Common myeloid progenitor, CD34-positive (primary cell): Measurements from ENCODE around the gene PEA15.

ENCODE experiments used
- CTCF ChIA-PET: fragments of 350-600 bp; sonication (Branson Sonifier 250); formaldehyde crosslinking; loops from one replicate; lab custom pipeline; 2021; ENCODE audit warnings: antibody characterized with exemption; lab: Charles Lee
- POLR2A ChIA-PET: fragments of 350-600 bp; sonication (Branson Sonifier 250); formaldehyde crosslinking; loops from one replicate; lab custom pipeline; 2021; ENCODE audit warnings: antibody characterized with exemption; lab: Charles Lee
- DNase-seq, 3 donors: peaks; one replicate each; pipeline versions ENCODE4 v3.0.0 to v3.0.0-alpha.2; 2013
- H3K27ac ChIP-seq, 2 experiments: 1 replicate in 1 of 2; 2 replicates in 1 of 2; pipeline ENCODE4 v1.7.0; 2013; ENCODE audit warnings: inconsistent platforms in 2 of 2, low read length in 2 of 2, mild to moderate bottlenecking in 2 of 2, low read depth in 1 of 2, moderate library complexity in 1 of 2; ENCODE audit not compliant: severe bottlenecking in 2 of 2, insufficient read depth in 1 of 2, poor library complexity in 1 of 2
- H3K27me3 ChIP-seq, 5 experiments: replicated peaks in 2 of 5; 1 replicate in 3 of 5; 2 replicates in 2 of 5; pipeline versions ENCODE4 v1.6.1 to v1.7.0; 2013; ENCODE audit warnings: low read length in 4 of 5, mild to moderate bottlenecking in 2 of 5, moderate library complexity in 2 of 5, inconsistent platforms in 1 of 5; ENCODE audit not compliant: insufficient read depth in 5 of 5, control insufficient read depth in 4 of 5
- H3K36me3 ChIP-seq, 4 experiments: 1 replicate in 2 of 4; 2 replicates in 2 of 4; pipeline versions ENCODE4 v1.6.1 to v1.7.0; 2013; ENCODE audit warnings: low read length in 3 of 4, control low read depth in 1 of 4, mild to moderate bottlenecking in 1 of 4; ENCODE audit not compliant: control insufficient read depth in 4 of 4, insufficient read depth in 4 of 4
- H3K4me1 ChIP-seq, 4 experiments: 1 replicate in 3 of 4; 2 replicates in 1 of 4; pipeline versions ENCODE4 v1.6.1 to v1.7.1; 2013; ENCODE audit warnings: low read length in 3 of 4, mild to moderate bottlenecking in 3 of 4, control low read depth in 1 of 4, inconsistent platforms in 1 of 4, moderate library complexity in 1 of 4; ENCODE audit not compliant: control insufficient read depth in 4 of 4, insufficient read depth in 4 of 4; ENCODE audit errors: control extremely low read depth in 1 of 4
- H3K4me3 ChIP-seq, 7 experiments: 1 replicate in 4 of 7; 2 replicates in 3 of 7; pipeline versions ENCODE4 v1.5.1 to v1.7.0; 2013; ENCODE audit warnings: mild to moderate bottlenecking in 7 of 7, low read length in 6 of 7, moderate library complexity in 6 of 7, inconsistent platforms in 2 of 7, low read depth in 2 of 7, control low read depth in 1 of 7; ENCODE audit not compliant: insufficient read depth in 4 of 7, control insufficient read depth in 1 of 7; ENCODE audit errors: extremely low read depth in 1 of 7
- H3K9me3 ChIP-seq, 5 experiments: 1 replicate in 4 of 5; 2 replicates in 1 of 5; pipeline versions ENCODE4 v1.6.1 to v1.7.1; 2013; ENCODE audit warnings: low read length in 4 of 5, mild to moderate bottlenecking in 2 of 5, inconsistent platforms in 1 of 5, low read depth in 1 of 5, moderate library complexity in 1 of 5; ENCODE audit not compliant: control insufficient read depth in 4 of 5, insufficient read depth in 2 of 5; ENCODE audit errors: control extremely low read depth in 1 of 5
- WGBS: methylation state at CpG from one replicate; pipeline ENCODE4 v1.1.5; 2013; ENCODE audit not compliant: insufficient coverage; 5-methylcytosine and 5-hydroxymethylcytosine counted together

PEA15 gene

DNA sequence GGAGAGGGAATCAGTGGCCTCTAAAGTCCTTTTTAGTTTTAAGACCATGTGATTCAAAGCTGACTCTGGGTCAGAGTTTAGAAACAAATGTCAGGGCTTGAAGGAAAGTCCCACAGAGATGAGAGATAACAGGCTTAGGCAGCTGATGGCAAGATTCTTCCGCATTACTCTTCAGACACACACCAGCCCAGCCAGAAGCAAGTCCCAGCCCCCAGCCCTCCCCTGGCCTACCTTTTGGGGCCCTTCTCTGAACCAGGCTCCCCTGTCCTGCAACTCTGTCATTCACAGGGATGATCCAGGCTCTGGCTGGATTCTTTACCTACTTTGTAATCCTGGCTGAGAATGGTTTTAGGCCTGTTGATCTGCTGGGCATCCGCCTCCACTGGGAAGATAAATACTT is 28.0 kb upstream of the PEA15 start:
- ChIA-PET POLR2A (no interaction called here), CTCF (no interaction called here)
- no peak overlapping the region for H3K27ac ChIP-seq
- H3K4me3 ChIP-seq: no peak overlapping the region
- 100% methylated on average over 2 of the region's 2 CpGs for WGBS
- H3K27me3 ChIP-seq: peaks cover 0 to 3% (median 0%) of the 10 kb centered on the region in 5 experiments
- H3K36me3 ChIP-seq: no peaks in the 10 kb centered on the region
- no peaks in the 10 kb centered on the region for H3K9me3 ChIP-seq
- no peaks in the 10 kb centered on the region for H3K4me1 ChIP-seq
- no peak for DNase-seq

DNA sequence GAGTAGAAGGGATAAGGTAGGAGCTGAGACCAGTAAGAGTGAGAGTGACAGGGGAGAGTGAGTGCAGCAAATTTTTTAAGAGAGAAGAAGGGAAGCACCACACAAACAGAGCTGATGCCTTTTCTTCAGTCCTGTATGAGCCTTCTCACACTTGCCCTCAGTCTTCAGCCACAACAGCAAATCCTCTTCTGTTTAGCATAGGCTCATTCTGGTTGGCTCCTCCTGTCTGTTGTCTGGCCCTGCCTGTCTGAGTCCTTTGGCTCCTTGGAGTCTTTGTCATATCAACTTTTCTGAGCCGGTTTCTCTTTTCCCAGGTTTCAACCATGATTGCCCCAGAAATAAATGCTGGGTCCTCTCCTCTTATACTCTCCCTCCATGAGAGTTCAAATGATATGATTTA is 27.5 kb upstream of the PEA15 start:
- WGBS: 83% methylated on average over 1 of the region's 1 CpG
- no peaks in the 10 kb centered on the region for H3K36me3 ChIP-seq
- H3K27ac ChIP-seq: no peak overlapping the region
- no peak for DNase-seq
- peaks cover 0 to 3% (median 0%) of the 10 kb centered on the region in 5 experiments for H3K27me3 ChIP-seq
- POLR2A ChIA-PET: no interaction called here
- CTCF ChIA-PET: no interaction called here
- no peak overlapping the region for H3K4me3 ChIP-seq
- no peaks in the 10 kb centered on the region for H3K9me3 ChIP-seq
- H3K4me1 ChIP-seq: no peaks in the 10 kb centered on the region

DNA sequence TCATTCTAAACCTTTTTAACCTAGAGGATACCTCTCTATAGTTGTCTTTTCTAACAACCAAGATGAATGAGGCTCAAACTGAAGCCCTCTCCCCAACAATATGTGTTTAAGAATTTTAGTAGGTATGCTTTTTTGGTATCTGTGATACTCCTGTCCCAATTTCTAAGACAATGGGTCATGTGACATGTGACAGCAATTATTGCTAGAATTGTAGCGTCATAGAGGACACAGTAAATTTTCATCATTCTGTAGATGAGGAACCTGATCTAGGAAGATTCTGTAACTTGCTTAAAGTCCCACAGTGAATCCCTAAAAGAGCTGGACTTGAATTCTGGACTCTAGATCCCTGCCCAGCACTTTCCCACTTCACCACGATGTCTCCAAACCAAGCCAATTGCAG is 26.5 kb upstream of the PEA15 start:
- WGBS: 100% methylated on average over 2 of the region's 2 CpGs
- POLR2A ChIA-PET: no interaction called here
- Histone ChIP-seq H3K36me3 (no peaks in the 10 kb centered on the region), H3K4me3 (no peak overlapping the region), H3K9me3 (no peaks in the 10 kb centered on the region), H3K27me3 (peaks cover 0 to 3% (median 0%) of the 10 kb centered on the region in 5 experiments), H3K4me1 (no peaks in the 10 kb centered on the region), H3K27ac (no peak overlapping the region)
- CTCF ChIA-PET: interaction anchor here (0.7 to 2.1 kb wide), 5 partner anchors 13 to 130 kb away, joined by 3 to 10 read pairs (median 3); no protein-coding TSS in a partner anchor
- no peak for DNase-seq

DNA sequence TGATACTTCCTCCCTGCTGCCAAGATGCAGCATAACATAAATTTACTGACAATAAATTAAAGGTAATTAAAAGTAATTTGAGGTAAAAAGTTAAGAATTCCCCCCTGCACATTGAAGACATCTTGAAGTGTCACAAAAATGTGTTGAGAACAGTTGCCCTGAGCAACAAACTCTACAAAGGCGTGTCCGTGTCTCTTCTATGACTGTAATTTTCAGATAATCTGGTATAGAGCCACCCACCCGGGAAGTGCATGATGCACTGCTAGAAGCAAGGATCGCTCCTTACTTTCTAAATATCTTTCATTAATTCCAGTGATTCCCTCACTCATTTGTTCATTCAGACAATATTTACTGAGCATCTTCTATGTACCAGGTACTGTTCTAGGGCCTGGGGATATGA is 25.8 kb upstream of the PEA15 start:
- WGBS: 100% methylated on average over 4 of the region's 4 CpGs
- Histone ChIP-seq H3K27me3 (peaks cover 0 to 3% (median 0%) of the 10 kb centered on the region in 5 experiments), H3K4me1 (no peaks in the 10 kb centered on the region), H3K36me3 (no peaks in the 10 kb centered on the region), H3K4me3 (no peak overlapping the region), H3K27ac (no peak overlapping the region), H3K9me3 (no peaks in the 10 kb centered on the region)
- DNase-seq: no peak
- POLR2A ChIA-PET: no interaction called here
- CTCF ChIA-PET: interaction anchor here (0.7 to 2.1 kb wide), 5 partner anchors 12 to 130 kb away, joined by 3 to 10 read pairs (median 3); no protein-coding TSS in a partner anchor

DNA sequence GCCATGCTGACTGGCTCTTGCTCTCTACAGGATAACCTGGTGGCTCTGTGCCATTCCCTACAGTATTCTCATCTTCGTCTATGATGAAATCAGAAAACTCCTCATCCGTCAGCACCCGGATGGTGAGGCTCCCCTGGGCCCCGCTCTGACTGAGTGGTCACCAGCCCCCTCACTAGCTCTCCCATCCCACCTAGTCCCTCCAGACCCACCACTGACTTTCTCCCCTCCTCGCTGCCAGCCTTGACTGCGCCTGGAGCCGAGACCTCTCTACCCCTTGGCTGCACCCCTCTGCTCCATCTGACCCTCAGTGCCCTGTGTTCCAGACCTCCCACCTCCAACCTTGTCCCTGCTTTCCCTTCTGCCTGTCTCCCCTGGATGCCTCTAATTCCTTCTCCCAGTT is 18.9 kb upstream of the PEA15 start:
- POLR2A ChIA-PET: no interaction called here
- no peak overlapping the region for H3K4me3 ChIP-seq
- H3K27ac ChIP-seq: no peak overlapping the region
- no peaks in the 10 kb centered on the region for H3K9me3 ChIP-seq
- no peaks in the 10 kb centered on the region for H3K27me3 ChIP-seq
- no peaks in the 10 kb centered on the region for H3K4me1 ChIP-seq
- CTCF ChIA-PET: interaction anchor here (0.7 to 8.3 kb wide), 2 partner anchors 11 to 18 kb away, joined by 3 to 95 read pairs; partner anchors contain the start of gene PEA15
- 100% methylated on average over 7 of the region's 7 CpGs for WGBS
- H3K36me3 ChIP-seq: no peaks in the 10 kb centered on the region
- no peak for DNase-seq

DNA sequence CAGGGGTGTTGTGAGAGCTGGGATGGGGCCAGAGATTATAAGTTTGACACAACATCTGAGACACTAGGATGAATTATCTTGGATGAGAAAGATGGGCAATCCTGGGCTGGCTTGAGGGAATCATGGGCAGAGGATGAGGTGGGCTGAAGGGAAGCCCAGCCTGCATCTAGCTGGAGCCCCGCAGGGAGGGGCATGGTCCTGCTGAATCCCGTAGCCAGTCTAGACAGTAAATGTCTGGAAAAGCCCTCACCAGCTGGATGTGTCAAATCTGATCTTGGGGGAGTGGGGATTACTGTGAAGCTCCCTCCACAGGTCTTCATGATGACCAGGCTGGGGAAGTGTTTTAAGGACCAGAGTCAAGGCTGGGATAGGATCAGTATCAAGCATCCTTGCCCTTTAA is 18.5 kb upstream of the PEA15 start:
- no peak for DNase-seq
- POLR2A ChIA-PET: no interaction called here
- 90% methylated on average over 2 of the region's 2 CpGs for WGBS

DNA sequence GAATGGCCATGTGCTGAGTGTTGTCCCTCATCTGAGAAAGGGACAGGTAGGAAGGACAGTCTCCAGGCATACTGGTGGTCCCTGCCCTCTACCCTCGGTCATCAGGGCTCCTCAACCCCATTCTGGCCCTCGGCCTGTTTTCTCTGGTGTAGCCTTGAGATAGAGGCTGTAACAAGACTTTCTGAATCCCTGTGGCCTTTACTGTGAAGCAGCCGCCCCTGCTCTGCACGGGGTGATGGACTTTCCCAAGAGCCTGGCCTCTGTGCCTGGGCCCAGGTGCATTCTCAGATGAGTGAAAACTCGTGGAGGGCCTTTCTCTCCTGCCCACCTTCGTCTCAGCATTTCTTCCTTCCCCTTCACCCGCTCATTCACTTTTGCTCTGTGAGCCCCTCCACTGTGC is 17.8 kb upstream of the PEA15 start:
- Histone ChIP-seq H3K4me1 (no peaks in the 10 kb centered on the region), H3K27ac (no peak overlapping the region), H3K9me3 (no peaks in the 10 kb centered on the region), H3K36me3 (no peaks in the 10 kb centered on the region), H3K4me3 (no peak overlapping the region), H3K27me3 (no peaks in the 10 kb centered on the region)
- WGBS: 88% methylated on average over 7 of the region's 7 CpGs
- no peak for DNase-seq
- ChIA-PET CTCF (interaction anchor here (0.5 to 8.3 kb wide), 7 partner anchors 9 to 86 kb away, joined by 3 to 95 read pairs (median 5); partner anchors contain the start of gene PEA15), POLR2A (no interaction called here)

More for the DNA sequence above, 18.5 kb upstream of the PEA15 start:
- H3K9me3 ChIP-seq: no peaks in the 10 kb centered on the region
- no peak overlapping the region for H3K27ac ChIP-seq
- no peaks in the 10 kb centered on the region for H3K36me3 ChIP-seq
- no peaks in the 10 kb centered on the region for H3K4me1 ChIP-seq
- no peaks in the 10 kb centered on the region for H3K27me3 ChIP-seq
- H3K4me3 ChIP-seq: no peak overlapping the region
- CTCF ChIA-PET: interaction anchor here (2.1 to 8.3 kb wide), 3 partner anchors 18 to 85 kb away, joined by 5 to 95 read pairs (median 31); partner anchors contain the start of gene PEA15
